ENCODE data around the gene WRAP73. TPM values are rescaled to one million over a fixed set of nuclear protein-coding genes. Genes with fewer than 3 reads are reported as not detected.

Gene WRAP73
- total and polyA plus RNA-seq, 9 of the 15 experiments (the other 6 are each of a cell fraction or from before 2014, with no cell fraction given) = 4.3 to 51.8 (median 30.1) TPM

DNA sequence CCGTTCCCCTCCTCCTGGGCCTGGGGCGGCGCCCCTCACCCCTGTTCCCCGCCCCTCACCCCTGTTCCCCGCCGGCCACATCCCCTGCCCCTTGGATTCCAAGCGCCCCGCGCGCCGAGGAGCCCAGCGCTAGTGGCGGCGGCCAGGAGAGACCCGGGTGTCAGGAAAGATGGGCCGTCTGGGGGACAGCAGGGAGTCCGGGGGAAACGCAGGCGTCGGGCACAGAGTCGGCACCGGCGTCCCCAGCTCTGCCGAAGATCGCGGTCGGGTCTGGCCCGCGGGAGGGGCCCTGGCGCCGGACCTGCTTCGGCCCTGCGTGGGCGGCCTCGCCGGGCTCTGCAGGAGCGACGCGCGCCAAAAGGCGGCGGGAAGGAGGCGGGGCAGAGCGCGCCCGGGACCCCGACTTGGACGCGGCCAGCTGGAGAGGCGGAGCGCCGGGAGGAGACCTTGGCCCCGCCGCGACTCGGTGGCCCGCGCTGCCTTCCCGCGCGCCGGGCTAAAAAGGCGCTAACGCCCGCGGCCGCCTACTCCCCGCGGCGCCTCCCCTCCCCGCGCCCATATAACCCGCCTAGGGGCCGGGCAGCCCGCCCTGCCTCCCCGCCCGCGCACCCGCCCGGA is 2.1 kb upstream of the WRAP73 start, which contains the start of gene TP73 (continued):
- TF ChIP-seq UBTF (IDR thresholded peaks at IDR 0.05; ENCODE audit: borderline replicate concordance in 1 of 2, low read depth in 2 of 2, low read length in 2 of 2) = peak in 1 of 2 experiments; percentile 77; a peak in 2 of 4 replicates
- TF ChIP-seq TCF3 (CRISPR knock-in tag; IDR thresholded peaks at IDR 0.05) = no peak
- no peak for TF ChIP-seq CEBPZ (IDR thresholded peaks at IDR 0.05; ENCODE audit: borderline replicate concordance, low read depth, low read length)
- TF ChIP-seq, protein P1, sequence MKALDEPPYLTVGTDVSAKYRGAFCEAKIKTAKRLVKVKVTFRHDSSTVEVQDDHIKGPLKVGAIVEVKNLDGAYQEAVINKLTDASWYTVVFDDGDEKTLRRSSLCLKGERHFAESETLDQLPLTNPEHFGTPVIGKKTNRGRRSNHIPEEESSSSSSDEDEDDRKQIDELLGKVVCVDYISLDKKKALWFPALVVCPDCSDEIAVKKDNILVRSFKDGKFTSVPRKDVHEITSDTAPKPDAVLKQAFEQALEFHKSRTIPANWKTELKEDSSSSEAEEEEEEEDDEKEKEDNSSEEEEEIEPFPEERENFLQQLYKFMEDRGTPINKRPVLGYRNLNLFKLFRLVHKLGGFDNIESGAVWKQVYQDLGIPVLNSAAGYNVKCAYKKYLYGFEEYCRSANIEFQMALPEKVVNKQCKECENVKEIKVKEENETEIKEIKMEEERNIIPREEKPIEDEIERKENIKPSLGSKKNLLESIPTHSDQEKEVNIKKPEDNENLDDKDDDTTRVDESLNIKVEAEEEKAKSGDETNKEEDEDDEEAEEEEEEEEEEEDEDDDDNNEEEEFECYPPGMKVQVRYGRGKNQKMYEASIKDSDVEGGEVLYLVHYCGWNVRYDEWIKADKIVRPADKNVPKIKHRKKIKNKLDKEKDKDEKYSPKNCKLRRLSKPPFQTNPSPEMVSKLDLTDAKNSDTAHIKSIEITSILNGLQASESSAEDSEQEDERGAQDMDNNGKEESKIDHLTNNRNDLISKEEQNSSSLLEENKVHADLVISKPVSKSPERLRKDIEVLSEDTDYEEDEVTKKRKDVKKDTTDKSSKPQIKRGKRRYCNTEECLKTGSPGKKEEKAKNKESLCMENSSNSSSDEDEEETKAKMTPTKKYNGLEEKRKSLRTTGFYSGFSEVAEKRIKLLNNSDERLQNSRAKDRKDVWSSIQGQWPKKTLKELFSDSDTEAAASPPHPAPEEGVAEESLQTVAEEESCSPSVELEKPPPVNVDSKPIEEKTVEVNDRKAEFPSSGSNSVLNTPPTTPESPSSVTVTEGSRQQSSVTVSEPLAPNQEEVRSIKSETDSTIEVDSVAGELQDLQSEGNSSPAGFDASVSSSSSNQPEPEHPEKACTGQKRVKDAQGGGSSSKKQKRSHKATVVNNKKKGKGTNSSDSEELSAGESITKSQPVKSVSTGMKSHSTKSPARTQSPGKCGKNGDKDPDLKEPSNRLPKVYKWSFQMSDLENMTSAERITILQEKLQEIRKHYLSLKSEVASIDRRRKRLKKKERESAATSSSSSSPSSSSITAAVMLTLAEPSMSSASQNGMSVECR (CRISPR knock-in tag; IDR thresholded peaks at IDR 0.05) = 0 out of 2 replicates have a peak, but pooled peaks have one; percentile 70
- TF ChIP-seq PHF20 (IDR thresholded peaks at IDR 0.05; ENCODE audit: partially characterized antibody) = peak; percentile 9
- peak; percentile 54; the same call in 1 of the 2 replicates for TF ChIP-seq PHF8 (IDR thresholded peaks at IDR 0.05; ENCODE audit: borderline replicate concordance, low read length)
- TF ChIP-seq POLR2G (IDR thresholded peaks at IDR 0.05; ENCODE audit: low read depth, low read length) = peak; percentile 66
- TF ChIP-seq RB1 (IDR thresholded peaks at IDR 0.05; ENCODE audit: low read depth) = peak; percentile 60
- TF ChIP-seq SIRT6 (IDR thresholded peaks at IDR 0.05; ENCODE audit: low read depth, low read length) = no peak
- TF ChIP-seq ZBED1 (IDR thresholded peaks at IDR 0.05) = no peak
- TF ChIP-seq ZNF778 (CRISPR knock-in tag; IDR thresholded peaks at IDR 0.05) = no peak
- TF ChIP-seq SMAD4 (CRISPR knock-in tag; conservative IDR thresholded peaks at IDR 0.05) = peak; percentile 28; the same call in 1 of the 2 replicates
- TF ChIP-seq L3MBTL2 (IDR thresholded peaks at IDR 0.05) = peak; percentile 61
- peak in 1 of 2 experiments; percentile 46; a peak in 2 of 4 replicates for TF ChIP-seq NRF1 (conservative IDR thresholded peaks at IDR 0.05 in 1 of 2, IDR thresholded peaks at IDR 0.05 in 1 of 2)
- TF ChIP-seq, protein P2, sequence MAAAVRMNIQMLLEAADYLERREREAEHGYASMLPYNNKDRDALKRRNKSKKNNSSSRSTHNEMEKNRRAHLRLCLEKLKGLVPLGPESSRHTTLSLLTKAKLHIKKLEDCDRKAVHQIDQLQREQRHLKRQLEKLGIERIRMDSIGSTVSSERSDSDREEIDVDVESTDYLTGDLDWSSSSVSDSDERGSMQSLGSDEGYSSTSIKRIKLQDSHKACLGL (CRISPR knock-in tag; IDR thresholded peaks at IDR 0.05; ENCODE audit: borderline replicate concordance, poor library complexity, severe bottlenecking) = no peak
- peak; percentile 26; the same call in 1 of the 2 replicates for TF ChIP-seq MTA3 (IDR thresholded peaks at IDR 0.05; ENCODE audit: borderline replicate concordance)
